CD4-positive, alpha-beta T cell treated with Interleukin-4 for 4 hours (primary cell): ENCODE data around the gene SSBP3.
"Not testable (repeated sequence)": the region's sequence is repeated elsewhere in the genome, so short reads cannot be mapped to it uniquely, and the experiment has no call there.

Source experiments
- DNase-seq: peaks from one replicate; pipeline ENCODE4 v3.0.0-alpha.2; 2020

SSBP3 gene

DNA sequence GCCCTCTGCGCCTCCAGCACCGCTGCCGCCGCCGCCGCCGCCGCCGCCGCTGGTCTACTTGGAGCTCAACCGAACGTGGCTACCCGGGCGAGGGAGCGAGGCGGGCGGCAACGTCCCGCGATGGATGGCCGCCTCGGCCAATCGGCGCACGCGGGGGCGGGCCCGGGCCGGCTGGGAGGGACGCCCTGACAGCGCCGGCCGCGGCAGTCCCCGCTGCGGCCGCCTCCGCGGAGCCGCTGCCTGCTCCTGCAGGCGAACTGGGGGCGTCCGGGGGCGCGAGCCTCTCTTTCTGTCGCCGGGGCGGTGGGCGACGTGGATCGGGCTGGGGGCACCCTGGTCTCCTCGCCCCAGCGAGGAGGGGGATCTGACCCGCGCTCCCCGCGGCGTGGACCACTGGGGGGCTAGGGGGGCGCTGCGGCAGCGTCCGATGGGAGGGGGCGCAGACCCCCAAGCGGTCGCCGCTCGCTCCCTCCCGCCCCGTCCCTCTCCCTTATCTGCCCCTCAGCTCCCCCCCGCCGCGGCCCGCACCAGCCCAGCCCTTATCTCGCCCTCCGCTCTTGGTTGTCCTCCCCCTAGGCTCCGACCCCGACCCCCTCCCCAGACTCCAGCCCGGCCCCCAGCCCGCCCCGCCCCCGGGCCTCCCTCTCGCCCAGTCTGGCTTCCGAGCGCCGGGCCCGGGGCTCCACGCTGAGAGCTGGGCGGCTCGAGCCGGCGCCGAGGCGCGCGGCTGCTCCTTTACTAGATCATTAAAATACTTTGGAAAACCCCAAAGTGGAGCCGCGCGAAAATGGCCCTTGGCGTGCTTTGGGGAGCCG lies at the start of gene SSBP3:
TSS of gene SSBP3 (minus strand) at position 56 of the 815 bp plus-strand sequence.
- DNase-seq = peak; percentile 94

DNA sequence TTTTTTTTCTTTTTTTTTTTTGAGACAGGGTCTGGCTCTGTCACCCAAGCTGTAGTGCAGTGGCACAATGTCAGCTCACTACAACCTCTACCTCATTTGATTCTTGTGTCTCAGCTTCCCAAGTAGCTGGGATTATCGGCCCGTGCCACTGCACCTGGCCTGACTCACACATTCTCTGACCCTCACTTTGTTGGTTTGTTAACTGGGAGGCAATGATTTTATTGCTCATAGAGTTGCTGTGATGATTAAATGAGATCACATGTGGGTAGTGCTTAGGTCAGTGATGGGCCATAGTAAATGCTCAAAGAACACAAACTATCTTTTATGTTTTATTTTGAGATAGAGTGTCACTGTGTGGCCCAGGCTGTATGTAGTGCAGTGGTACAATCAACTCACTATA lies 47.3 kb upstream of the SSBP3 start:
- DNase-seq = no peak

DNA sequence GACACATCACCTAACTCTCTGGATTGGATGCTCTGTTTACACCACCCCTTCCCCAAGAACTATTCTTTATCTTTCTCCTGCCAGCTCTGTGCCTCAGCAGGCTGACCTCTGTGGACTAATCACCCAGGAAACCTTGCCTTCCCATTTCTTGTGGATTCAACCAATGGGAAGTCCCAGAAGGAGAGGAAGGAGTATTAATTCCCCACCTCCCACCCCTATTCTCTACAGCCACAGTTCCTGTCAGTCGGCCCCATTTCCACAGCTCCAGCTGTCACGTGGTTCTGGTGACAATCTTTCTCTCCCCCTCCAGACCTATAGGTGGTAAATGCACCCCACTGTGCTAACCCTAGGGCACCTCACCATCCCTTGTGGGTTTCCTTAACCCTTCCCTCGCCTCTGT lies 46.8 kb upstream of the SSBP3 start:
- DNase-seq = no peak

DNA sequence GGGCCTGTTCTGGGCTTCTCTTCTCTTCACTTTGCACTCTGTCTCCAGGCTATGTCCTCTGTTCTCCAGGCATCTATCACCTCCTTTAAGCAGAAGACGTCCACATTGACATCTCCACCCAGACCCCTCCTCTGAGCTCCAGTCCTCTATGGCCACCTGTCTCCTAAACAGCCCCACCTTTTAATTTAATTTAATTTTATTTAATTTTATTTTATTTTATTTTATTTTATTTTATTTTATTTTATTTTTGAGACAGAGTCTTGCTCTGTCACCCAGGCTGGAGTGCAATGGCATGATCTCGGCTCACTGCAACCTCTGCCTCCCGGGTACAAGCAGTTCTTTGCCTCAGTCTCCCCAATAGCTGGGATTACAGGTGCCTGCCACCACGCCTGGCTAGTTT lies 43.2 kb upstream of the SSBP3 start:
- DNase-seq = not testable (repeated sequence)

DNA sequence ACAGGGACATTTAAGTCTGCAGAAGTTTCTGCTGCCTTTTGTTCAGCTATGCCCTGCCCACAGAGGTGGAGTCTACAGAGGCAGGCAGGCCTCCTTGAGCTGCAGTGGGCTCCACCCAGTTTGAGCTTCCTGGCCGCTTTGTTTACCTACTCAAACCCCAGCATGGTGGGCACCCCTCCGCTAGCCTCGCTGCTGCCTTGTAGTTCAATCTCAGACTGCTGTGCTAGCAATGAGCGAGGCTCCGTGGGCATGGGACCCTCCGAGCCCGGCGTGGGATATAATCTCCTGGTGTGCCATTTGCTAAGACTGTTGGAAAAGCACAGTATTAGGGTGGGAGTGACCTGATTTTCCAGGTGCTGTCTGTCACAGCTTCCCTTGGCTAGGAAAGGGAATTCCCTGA lies 42.6 kb upstream of the SSBP3 start:
- not testable (repeated sequence) for DNase-seq

DNA sequence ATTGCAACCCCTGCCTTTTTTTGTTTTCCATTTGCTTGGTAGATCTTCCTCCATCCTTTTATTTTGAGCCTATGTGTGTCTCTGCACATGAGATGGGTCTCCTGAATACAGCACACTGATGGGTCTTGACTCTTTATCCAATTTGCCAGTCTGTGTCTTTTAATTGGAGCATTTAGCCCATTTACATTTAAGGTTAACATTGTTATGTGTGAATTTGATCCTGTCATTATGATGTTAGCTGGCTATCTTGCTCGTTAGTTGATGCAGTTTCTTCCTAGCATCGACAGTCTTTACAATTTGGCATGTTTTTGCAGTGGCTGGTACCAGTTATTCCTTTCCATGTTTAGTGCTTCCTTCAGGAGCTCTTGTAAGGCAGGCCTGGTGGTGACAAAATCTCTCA lies 40.9 kb upstream of the SSBP3 start:
- DNase-seq = not testable (repeated sequence)

DNA sequence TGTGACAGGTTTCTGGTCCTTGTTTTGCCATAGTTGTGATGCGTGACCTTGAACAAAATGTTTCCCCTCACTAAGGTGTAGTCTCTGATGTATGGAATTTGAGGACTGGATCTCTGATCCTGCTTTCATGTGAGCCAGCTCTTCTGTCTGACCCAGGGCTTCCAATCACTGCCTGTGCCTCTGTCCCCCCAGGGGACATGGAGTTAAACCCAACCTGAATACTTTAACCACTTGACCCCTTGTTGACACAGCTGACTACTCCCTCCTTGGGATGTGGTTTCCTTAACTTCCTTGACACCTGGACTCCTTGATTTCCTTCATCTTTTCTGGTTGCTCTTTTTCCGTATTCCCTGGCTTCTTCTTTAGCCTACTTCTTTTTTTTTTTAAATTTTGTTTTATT lies 36.0 kb upstream of the SSBP3 start:
- DNase-seq = no peak

DNA sequence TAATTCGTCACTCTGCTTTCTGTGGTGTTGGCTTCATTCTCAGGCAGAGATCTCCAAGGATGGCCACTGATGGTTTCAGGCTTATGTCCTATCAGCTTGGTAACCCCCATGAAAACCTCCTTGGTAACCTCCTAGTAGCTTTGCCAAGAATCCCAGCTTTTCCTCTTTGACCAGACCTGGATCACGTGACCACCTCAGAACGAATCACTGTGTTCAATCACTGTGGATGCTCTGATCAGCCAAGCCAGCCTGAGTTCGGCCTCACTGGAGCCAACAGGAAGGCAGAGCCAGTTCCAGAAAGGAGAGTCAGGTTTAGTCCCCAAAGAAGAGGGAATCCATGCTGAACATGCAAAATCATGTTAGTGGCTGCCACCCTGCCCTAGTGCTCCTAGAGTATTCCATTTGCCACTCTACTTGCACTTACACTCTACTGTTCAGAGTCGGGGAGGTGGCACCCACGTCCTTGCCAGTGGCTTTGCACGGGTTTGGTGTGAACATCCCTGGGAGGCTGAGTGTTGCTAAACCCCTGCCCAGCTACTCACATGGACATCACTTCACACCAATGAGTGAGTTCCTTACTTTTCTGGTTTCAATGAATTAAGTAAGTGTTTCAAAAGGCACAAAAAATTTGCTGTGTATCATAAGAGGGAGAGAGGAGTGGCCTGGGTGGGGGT lies 33.5 kb upstream of the SSBP3 start:
- DNase-seq = no peak

- no peak for DNase-seq
Measured at GRCh38 chr1:54437783-54438182, 31.6 kb upstream of the SSBP3 start.

- DNase-seq = no peak
Measured at GRCh38 chr1:54436826-54437225, 30.6 kb upstream of the SSBP3 start.

GRCh38 chr1:54429838-54430237 lies 23.6 kb upstream of the SSBP3 start:
- no peak for DNase-seq

GRCh38 chr1:54428837-54429518 lies 22.8 kb upstream of the SSBP3 start:
- no peak for DNase-seq

- DNase-seq = no peak
Measured at GRCh38 chr1:54425152-54425584, 19.0 kb upstream of the SSBP3 start.

DNA sequence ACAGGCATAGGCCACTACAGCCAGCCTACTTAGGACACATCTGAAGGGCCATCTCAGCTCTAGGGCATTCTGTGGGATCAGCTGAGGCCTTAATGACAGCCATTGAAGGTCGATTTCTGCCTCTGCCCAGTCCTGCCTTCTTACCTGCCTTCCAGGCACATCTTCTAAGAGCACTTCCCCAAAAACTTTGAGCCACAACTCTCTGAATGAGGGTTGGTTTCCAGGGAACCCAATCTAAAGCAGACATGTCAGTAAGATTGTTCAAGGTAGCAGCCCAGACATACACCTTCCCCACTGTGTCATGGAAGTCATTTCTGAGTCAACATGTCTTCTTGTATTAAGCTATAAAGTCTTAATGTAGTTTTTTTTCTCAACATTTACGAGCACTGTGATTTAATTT lies 18.2 kb upstream of the SSBP3 start:
- DNase-seq = no peak

- no peak for DNase-seq
Measured at GRCh38 chr1:54421101-54421504, 14.9 kb upstream of the SSBP3 start.

GRCh38 chr1:54418598-54418997 lies 12.4 kb upstream of the SSBP3 start:
- DNase-seq = not testable (repeated sequence)

DNA sequence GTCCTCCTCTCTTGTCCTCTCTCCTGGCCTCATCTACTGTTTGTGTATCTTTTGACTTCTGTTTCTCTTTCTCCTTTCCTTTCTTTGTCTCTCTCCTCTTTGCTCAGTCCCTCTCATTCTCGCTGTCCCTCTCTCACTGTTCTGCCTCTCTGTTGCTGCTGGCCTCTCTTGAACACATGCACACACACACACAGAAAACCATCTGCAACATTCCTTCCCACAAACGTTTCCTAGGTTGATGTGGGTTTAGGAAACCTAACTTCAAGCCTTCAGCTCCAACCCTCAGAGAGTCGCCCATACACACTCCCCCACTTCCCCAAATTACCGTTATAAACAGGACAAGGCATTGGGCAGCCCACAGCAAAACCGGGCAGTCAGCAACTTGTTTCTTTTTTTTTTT lies 10.9 kb upstream of the SSBP3 start:
- no peak for DNase-seq

DNA sequence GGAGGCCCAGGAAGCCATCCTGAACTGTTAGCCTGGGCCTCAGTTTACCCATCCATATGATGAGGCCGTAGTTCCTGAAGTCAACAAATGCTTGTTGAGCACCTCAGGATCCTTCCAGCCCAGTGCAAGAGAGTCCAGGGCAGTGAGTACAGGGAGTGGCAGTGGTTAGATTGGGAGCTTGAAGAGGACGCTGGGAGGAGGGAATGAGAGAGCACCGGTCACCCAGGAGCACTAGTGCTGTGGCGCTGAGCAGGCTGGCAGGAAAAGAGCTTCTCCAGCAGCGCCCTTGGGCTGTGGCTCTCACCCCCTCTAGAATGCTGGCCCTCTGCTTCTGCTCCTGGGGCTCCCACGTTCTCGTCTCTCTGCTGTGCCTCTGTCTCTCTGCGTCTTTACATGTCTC lies 10.2 kb upstream of the SSBP3 start:
- DNase-seq = no peak

- no peak for DNase-seq
Measured at GRCh38 chr1:54415991-54416390, 9.8 kb upstream of the SSBP3 start.

DNA sequence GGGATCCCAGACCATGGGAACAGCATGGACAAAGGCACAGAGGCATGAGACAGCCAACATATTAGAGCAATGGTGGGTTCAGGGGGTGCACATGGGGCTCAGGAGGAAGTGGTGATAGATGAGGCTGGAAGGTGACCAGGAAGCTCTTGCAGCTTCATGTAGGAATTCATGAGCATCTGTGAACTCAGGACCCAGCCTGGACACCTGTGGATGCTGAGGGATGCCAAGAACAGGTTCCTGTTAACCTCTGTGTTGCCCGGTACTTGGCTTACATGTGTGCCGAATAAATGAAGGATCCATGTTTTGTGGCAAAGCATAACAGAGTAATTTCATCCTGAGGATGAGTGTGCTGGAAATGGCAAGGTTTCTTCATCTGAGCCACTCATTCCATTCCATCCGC lies 9.3 kb upstream of the SSBP3 start:
- DNase-seq = no peak

DNA sequence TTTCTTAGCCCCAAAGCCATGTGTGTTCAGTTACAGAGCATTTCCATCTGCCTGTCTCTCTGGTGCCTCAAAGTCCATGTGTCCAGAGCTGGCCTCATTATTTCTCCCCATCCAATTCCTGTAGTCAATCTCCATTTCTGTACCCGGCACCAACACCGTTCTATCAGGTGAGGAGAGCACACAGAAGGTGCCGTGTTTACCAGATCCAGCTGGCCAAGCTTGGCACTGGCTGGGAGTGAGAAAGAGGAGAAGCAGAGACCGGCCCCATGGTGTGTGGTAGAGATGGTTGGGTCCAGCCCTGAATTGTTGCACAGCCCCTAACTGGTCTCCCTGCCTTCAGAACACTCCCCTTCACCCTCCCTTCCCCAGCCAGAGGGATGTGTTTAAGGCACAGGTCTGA lies 7.5 kb upstream of the SSBP3 start:
- DNase-seq = no peak

DNA sequence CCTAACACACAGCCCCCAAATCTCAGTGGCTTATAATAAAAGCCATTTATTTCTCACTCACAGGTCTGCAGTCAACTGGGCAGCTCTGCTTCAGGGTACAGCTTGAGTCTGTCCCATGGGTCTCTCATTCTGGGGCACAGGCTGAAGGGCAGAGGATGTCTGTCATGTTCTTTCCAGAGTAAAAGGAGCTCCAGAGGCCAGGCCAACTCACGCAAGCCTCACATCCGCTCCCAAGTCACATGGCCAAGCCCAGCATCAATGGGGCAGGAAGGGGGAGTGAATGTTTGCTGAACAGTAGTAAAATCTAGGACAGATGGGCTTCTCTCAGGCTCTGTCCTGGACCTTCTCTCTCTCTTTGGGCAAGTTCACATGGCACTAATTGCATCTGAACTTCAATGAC lies 7.1 kb upstream of the SSBP3 start:
- DNase-seq = no peak

GRCh38 chr1:54410359-54410758 lies 4.2 kb upstream of the SSBP3 start:
- DNase-seq = no peak
